Neutrophil (primary cell): ENCODE measurements around the gene TMED4.
A peak's percentile ranks its signal among the peaks of the same experiment; 100 is the strongest.

Experiments used
- H3K27ac ChIP-seq: fragments of 200-600 bp; sonication (generic); 2 replicates; pipeline ENCODE4 v1.5.1; 2016; ENCODE audit warnings: mild to moderate bottlenecking, moderate library complexity
- H3K27me3 ChIP-seq: fragments of 200-600 bp; sonication (generic); 2 replicates; pipeline ENCODE4 v1.6.0; 2016; ENCODE audit warnings: mild to moderate bottlenecking
- H3K36me3 ChIP-seq: fragments of 200-600 bp; sonication (generic); 2 replicates; pipeline ENCODE4 v1.5.1; 2017
- H3K4me1 ChIP-seq, 2 experiments: fragments of 200-600 bp in 1 of 2; sonication (generic) in 1 of 2; 1 replicate in 1 of 2; 2 replicates in 1 of 2; pipeline versions ENCODE4 v1.5.1 to v1.6.1; 2013 to 2016; ENCODE audit warnings: low read depth in 1 of 2, low read length in 1 of 2, mild to moderate bottlenecking in 1 of 2, moderate library complexity in 1 of 2; ENCODE audit not compliant: control insufficient read depth in 1 of 2, insufficient read depth in 1 of 2
- H3K4me3 ChIP-seq, 2 experiments: fragments of 200-600 bp in 1 of 2; sonication (generic) in 1 of 2; 1 replicate in 1 of 2; 2 replicates in 1 of 2; pipeline ENCODE4 v1.5.1; 2013 to 2016; ENCODE audit warnings: low read depth in 1 of 2, low read length in 1 of 2, mild to moderate bottlenecking in 1 of 2, moderate library complexity in 1 of 2
- H3K9me3 ChIP-seq: fragments of 200-600 bp; sonication (generic); 2 replicates; pipeline ENCODE4 v1.5.1; 2016
- CTCF ChIP-seq: fragments of 200-600 bp; sonication (generic); IDR thresholded peaks from 2 replicates; pipeline ENCODE4 v1.5.1; 2016; ENCODE audit warnings: antibody characterized with exemption

Gene TMED4

GRCh38 chr7:44615149-44615611 is 33.1 kb upstream of the TMED4 start:
- H3K4me1 ChIP-seq = peaks cover 28 to 39% of the 10 kb centered on the region in 2 experiments
- peak overlapping the region; percentile 90 for H3K27ac ChIP-seq
- H3K27me3 ChIP-seq = no peaks in the 10 kb centered on the region
- H3K4me3 ChIP-seq = peak overlapping the region in 1 of 2 experiments; percentile 7
- H3K9me3 ChIP-seq = no peaks in the 10 kb centered on the region
- peaks cover 8% of the 10 kb centered on the region for H3K36me3 ChIP-seq
- no peak for TF ChIP-seq CTCF

GRCh38 chr7:44609829-44610228 is 27.8 kb upstream of the TMED4 start:
- Histone ChIP-seq H3K4me1 (peaks cover 48% of the 10 kb centered on the region in 2 experiments), H3K9me3 (no peaks in the 10 kb centered on the region), H3K27me3 (no peaks in the 10 kb centered on the region), H3K4me3 (no peak overlapping the region), H3K27ac (no peak overlapping the region), H3K36me3 (no peaks in the 10 kb centered on the region)
- TF ChIP-seq CTCF = no peak

GRCh38 chr7:44608916-44609648 is 27.1 kb upstream of the TMED4 start:
- Histone ChIP-seq H3K4me3 (no peak overlapping the region), H3K36me3 (no peaks in the 10 kb centered on the region), H3K27me3 (no peaks in the 10 kb centered on the region), H3K9me3 (no peaks in the 10 kb centered on the region), H3K27ac (no peak overlapping the region), H3K4me1 (peaks cover 48% of the 10 kb centered on the region in 2 experiments)
- TF ChIP-seq CTCF = no peak

- H3K36me3 ChIP-seq = no peaks in the 10 kb centered on the region
- no peak for TF ChIP-seq CTCF
Observed at GRCh38 chr7:44607141-44608068, 25.4 kb upstream of the TMED4 start.

GRCh38 chr7:44606341-44607140 is 24.5 kb upstream of the TMED4 start, which contains the start of gene OGDH:
TSS of gene OGDH (plus strand) at chr7:44606627. CDS start at chr7:44624344, 17,717 bp downstream.
- Histone ChIP-seq H3K4me3 (peak within 1 kb of the TSS; percentile 77 to 97), H3K9me3 (no peaks in the 10 kb centered on the region), H3K4me1 (peaks cover 55 to 57% of the 10 kb centered on the region in 2 experiments), H3K27me3 (no peaks in the 10 kb centered on the region), H3K36me3 (no peaks in the 10 kb centered on the region), H3K27ac (peak within 1 kb of the TSS; percentile 97)
- peak; percentile 36 for TF ChIP-seq CTCF

More at GRCh38 chr7:44607141-44608068, 25.4 kb upstream of the TMED4 start:
- Histone ChIP-seq H3K27ac (peak overlapping the region; percentile 97), H3K4me1 (peaks cover 55 to 57% of the 10 kb centered on the region in 2 experiments), H3K27me3 (no peaks in the 10 kb centered on the region), H3K9me3 (no peaks in the 10 kb centered on the region), H3K4me3 (peak overlapping the region; percentile 77 to 97)
